MCF 10A (cell line): ENCODE results near the gene KIF1A. TPM values are rescaled to one million over a fixed set of nuclear protein-coding genes. Genes with fewer than 3 reads are reported as not detected.

Experiments
- BruUV-seq: library from RNA; stranded (reverse); fragments of 400-500 nt; replicated peaks from 2 replicates; lab custom pipeline; 2021; lab: Mats Ljungman, UMichigan
- CTCF ChIA-PET: fragments of 300-600 bp; sonication (Branson Sonifier 250); formaldehyde crosslinking; extraction: SDS; loops from one replicate; lab custom pipeline; 2021; ENCODE audit warnings: antibody characterized with exemption, inconsistent platforms; lab: Yijun Ruan, JAX
- POLR2A ChIA-PET: fragments of 300-600, 350-650 bp; sonication (Branson Sonifier 250); formaldehyde crosslinking; extraction: SDS; loops from one replicate; lab custom pipeline; 2020; ENCODE audit warnings: antibody characterized with exemption, inconsistent platforms; lab: Yijun Ruan, JAX
- DNase-seq: peaks from one replicate; pipeline ENCODE4 v3.0.0-alpha.2; 2018; ENCODE audit not compliant: unreplicated experiment
- H3K27ac Mint-ChIP-seq: one replicate; pipeline ENCODE4 v1.8.0; 2022; ENCODE audit warnings: mild to moderate bottlenecking, low read depth, mixed read lengths; ENCODE audit not compliant: unreplicated experiment
- H3K27me3 Mint-ChIP-seq: one replicate; pipeline ENCODE4 v1.8.0; 2022; ENCODE audit warnings: mixed read lengths; ENCODE audit not compliant: insufficient read depth, unreplicated experiment
- H3K36me3 Mint-ChIP-seq: one replicate; pipeline ENCODE4 v1.8.0; 2022; ENCODE audit warnings: mild to moderate bottlenecking, moderate library complexity, mixed read lengths; ENCODE audit not compliant: insufficient read depth, unreplicated experiment
- H3K4me1 Mint-ChIP-seq: one replicate; pipeline ENCODE4 v1.8.0; 2022; ENCODE audit warnings: mixed read lengths; ENCODE audit not compliant: insufficient read depth, unreplicated experiment
- H3K4me3 Mint-ChIP-seq: one replicate; pipeline ENCODE4 v1.8.0; 2022; ENCODE audit warnings: mild to moderate bottlenecking, moderate library complexity, mixed read lengths; ENCODE audit not compliant: unreplicated experiment
- H3K9me3 Mint-ChIP-seq: one replicate; pipeline ENCODE4 v1.8.0; 2022; ENCODE audit warnings: mixed read lengths; ENCODE audit not compliant: unreplicated experiment
- CTCF ChIP-seq: fragments of 200-600 bp; IDR thresholded peaks from one replicate; pipeline ENCODE4 v1.8.0; 2022; ENCODE audit warnings: antibody characterized with exemption, mild to moderate bottlenecking; ENCODE audit not compliant: unreplicated experiment
- intact Hi-C: fragments of 100-400 bp; cut with micrococcal nuclease; formaldehyde crosslinking; loops from 2 replicates; pipeline ENCODE4 v1.14.1; 2022
- total RNA-seq: library from RNA; stranded (reverse); gene quantifications from 2 replicates; pipeline ENCODE4 v1.2.3, GENCODE V29; 2022

The KIF1A gene
- total RNA-seq, 1 experiment from 2014 or later, result not detected

- no peaks in the 10 kb centered on the region for H3K9me3 Mint-ChIP-seq
- H3K27ac Mint-ChIP-seq, result no peak overlapping the region
- POLR2A ChIA-PET, result no interaction called here
- no peak overlapping the region for H3K4me3 Mint-ChIP-seq
- no peak for DNase-seq
- peaks cover 36% of the 10 kb centered on the region for H3K27me3 Mint-ChIP-seq
- no peaks in the 10 kb centered on the region for H3K36me3 Mint-ChIP-seq
- BruUV-seq, result no TSS peak
- no peak for TF ChIP-seq CTCF
- intact Hi-C loops, result no loop called here
- CTCF ChIA-PET, result no interaction called here
- H3K4me1 Mint-ChIP-seq, result no peaks in the 10 kb centered on the region
These were observed 105.9 kb downstream of the KIF1A start for GRCh38 chr2:240713928-240714746.

- POLR2A ChIA-PET, result no interaction called here
- TF ChIP-seq CTCF, result no peak
- CTCF ChIA-PET, result no interaction called here
- no peaks in the 10 kb centered on the region for H3K4me1 Mint-ChIP-seq
- no peak overlapping the region for H3K4me3 Mint-ChIP-seq
- H3K27ac Mint-ChIP-seq, result no peak overlapping the region
- no peaks in the 10 kb centered on the region for H3K9me3 Mint-ChIP-seq
- intact Hi-C loops, result no loop called here
- H3K36me3 Mint-ChIP-seq, result no peaks in the 10 kb centered on the region
- DNase-seq, result no peak
- peaks cover 45% of the 10 kb centered on the region for H3K27me3 Mint-ChIP-seq
- no TSS peak for BruUV-seq
These were observed 106.7 kb downstream of the KIF1A start for GRCh38 chr2:240713071-240713927.

GRCh38 chr2:240712121-240712520, 107.9 kb downstream of the KIF1A start:
- no peak for DNase-seq
- Mint-ChIP-seq H3K27me3 (peaks cover 56% of the 10 kb centered on the region), H3K4me1 (no peaks in the 10 kb centered on the region), H3K4me3 (no peak overlapping the region), H3K27ac (no peak overlapping the region), H3K36me3 (no peaks in the 10 kb centered on the region), H3K9me3 (no peaks in the 10 kb centered on the region)
- BruUV-seq, result no TSS peak
- POLR2A ChIA-PET, result no interaction called here
- TF ChIP-seq CTCF, result no peak
- CTCF ChIA-PET, result no interaction called here
- intact Hi-C loops, result no loop called here

GRCh38 chr2:240711701-240712100, 108.3 kb downstream of the KIF1A start:
- Mint-ChIP-seq H3K9me3 (no peaks in the 10 kb centered on the region), H3K4me3 (no peak overlapping the region), H3K27ac (no peak overlapping the region), H3K4me1 (no peaks in the 10 kb centered on the region), H3K36me3 (no peaks in the 10 kb centered on the region), H3K27me3 (peaks cover 57% of the 10 kb centered on the region)
- no peak for TF ChIP-seq CTCF
- no TSS peak for BruUV-seq
- DNase-seq, result no peak
- ChIA-PET POLR2A (no interaction called here), CTCF (no interaction called here)
- intact Hi-C loops, result no loop called here
